GM10248 (cell line): ENCODE data around the gene MAST1.
"Not testable (repeated sequence)": the region's sequence is repeated elsewhere in the genome, so short reads cannot be mapped to it uniquely, and the experiment has no call there.

ENCODE experiments used
- CTCF ChIA-PET: fragments of 300-600 bp; sonication (Branson Sonifier 250); formaldehyde crosslinking; extraction: SDS; loops from one replicate; lab custom pipeline; 2021; ENCODE audit warnings: antibody characterized with exemption; lab: Yijun Ruan, JAX
- POLR2A ChIA-PET: fragments of 350-650 bp; sonication (Branson Sonifier 250); formaldehyde crosslinking; extraction: SDS; loops from one replicate; lab custom pipeline; 2020; ENCODE audit warnings: antibody characterized with exemption; lab: Yijun Ruan, JAX
- DNase-seq: peaks from one replicate; pipeline ENCODE4 v3.0.0; 2012; ENCODE audit errors: extremely low spot score
- TF ChIP-seq, protein P1 (sequence below): IDR thresholded peaks from 2 replicates; pipeline ENCODE4 v1.5.1; 2012; ENCODE audit warnings: mild to moderate bottlenecking, low read depth; ENCODE audit errors: extremely low read depth, missing control alignments, control extremely low read depth

MAST1 gene

DNA sequence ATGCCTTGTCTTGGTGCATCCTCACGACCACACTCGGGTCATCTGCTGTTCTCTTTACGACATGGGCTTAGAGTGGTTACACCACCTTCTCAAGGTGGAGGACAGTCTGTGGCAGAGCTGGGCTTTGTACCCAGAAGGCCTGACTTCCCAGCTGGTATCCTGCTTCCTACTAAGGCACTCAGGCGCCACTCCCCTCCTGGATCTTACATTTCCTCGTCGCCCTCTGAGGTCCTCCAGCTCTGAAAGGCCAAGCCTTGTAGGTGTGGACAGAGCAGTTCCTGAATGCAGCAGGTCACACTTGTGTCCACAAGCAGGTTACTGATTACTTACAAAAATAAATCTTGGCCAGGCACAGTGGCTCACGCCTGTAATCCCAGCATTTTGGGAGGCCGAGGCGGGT lies 68.9 kb downstream of the MAST1 start:
- CTCF ChIA-PET = interaction anchor here (1.3 to 2.9 kb wide), 4 partner anchors 9 to 60 kb away, joined by 3 to 11 read pairs (median 7); partner anchors contain the start of gene SYCE2
- POLR2A ChIA-PET = interaction anchor here (0.6 kb wide), 1 partner anchor 28 kb away, joined by 13 read pairs; no protein-coding TSS in a partner anchor

DNA sequence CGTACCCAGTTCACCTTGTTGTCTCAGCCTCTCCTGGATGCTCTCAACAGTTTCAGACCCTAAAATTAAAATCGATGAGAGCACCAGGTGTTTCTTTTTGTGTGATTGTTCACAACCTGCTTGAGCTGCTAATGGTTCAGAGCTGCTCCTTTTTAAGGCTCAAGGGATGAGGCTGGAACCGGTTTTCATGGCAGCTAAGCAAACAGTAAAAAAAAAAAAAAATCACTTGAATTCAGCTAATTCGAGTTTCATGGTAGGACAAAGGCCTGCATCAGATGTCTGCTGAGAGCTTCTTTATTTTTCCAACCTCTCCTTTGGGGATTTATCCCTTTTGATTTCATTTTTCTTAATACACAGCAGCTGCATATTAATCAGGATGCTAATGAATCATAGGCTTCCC lies 74.3 kb downstream of the MAST1 start:
- no peak for DNase-seq
- ChIA-PET CTCF (interaction anchor here (1.0 to 7.8 kb wide), 5 partner anchors 12 to 152 kb away, joined by 3 to 30 read pairs (median 8); no protein-coding TSS in a partner anchor), POLR2A (no interaction called here)
- TF ChIP-seq, protein P1, sequence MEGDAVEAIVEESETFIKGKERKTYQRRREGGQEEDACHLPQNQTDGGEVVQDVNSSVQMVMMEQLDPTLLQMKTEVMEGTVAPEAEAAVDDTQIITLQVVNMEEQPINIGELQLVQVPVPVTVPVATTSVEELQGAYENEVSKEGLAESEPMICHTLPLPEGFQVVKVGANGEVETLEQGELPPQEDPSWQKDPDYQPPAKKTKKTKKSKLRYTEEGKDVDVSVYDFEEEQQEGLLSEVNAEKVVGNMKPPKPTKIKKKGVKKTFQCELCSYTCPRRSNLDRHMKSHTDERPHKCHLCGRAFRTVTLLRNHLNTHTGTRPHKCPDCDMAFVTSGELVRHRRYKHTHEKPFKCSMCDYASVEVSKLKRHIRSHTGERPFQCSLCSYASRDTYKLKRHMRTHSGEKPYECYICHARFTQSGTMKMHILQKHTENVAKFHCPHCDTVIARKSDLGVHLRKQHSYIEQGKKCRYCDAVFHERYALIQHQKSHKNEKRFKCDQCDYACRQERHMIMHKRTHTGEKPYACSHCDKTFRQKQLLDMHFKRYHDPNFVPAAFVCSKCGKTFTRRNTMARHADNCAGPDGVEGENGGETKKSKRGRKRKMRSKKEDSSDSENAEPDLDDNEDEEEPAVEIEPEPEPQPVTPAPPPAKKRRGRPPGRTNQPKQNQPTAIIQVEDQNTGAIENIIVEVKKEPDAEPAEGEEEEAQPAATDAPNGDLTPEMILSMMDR = no peak

More for the DNA sequence above, 68.9 kb downstream of the MAST1 start:
- DNase-seq = no peak
- TF ChIP-seq, protein P1 = no peak

DNA sequence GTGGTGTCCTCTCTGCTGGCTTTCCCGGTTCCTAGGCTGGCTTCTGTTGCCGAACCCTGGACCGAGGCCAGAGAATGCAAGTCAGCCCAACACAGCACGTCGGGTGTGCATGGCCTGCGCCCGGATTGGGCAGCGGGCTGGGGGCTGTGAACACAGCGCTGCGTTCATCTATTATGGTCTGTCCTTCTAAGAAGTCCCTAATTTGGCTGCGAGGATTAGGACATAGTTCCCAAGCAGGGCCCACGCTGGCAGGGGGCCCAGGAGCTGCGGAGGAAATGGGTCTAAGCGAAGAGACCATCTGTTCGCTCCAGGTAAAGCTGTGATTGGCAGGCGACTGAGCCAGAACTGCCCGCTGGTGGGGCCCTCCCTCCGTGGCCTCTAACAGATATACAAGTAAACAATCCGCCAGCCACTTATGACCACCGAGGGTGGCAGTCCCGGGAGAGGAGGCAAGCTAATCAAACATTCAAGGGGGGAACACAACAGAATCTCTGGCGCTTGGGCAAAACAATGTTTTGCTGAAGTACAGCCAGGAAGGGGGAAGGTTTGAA lies 74.8 kb downstream of the MAST1 start:
- TF ChIP-seq, protein P1 = no peak
- ChIA-PET POLR2A (interaction anchor here (0.5 kb wide), 1 partner anchor 40 kb away, joined by 4 read pairs; no protein-coding TSS in a partner anchor), CTCF (interaction anchor here (1.0 to 7.8 kb wide), 5 partner anchors 13 to 153 kb away, joined by 3 to 30 read pairs (median 8); no protein-coding TSS in a partner anchor)
- no peak for DNase-seq

DNA sequence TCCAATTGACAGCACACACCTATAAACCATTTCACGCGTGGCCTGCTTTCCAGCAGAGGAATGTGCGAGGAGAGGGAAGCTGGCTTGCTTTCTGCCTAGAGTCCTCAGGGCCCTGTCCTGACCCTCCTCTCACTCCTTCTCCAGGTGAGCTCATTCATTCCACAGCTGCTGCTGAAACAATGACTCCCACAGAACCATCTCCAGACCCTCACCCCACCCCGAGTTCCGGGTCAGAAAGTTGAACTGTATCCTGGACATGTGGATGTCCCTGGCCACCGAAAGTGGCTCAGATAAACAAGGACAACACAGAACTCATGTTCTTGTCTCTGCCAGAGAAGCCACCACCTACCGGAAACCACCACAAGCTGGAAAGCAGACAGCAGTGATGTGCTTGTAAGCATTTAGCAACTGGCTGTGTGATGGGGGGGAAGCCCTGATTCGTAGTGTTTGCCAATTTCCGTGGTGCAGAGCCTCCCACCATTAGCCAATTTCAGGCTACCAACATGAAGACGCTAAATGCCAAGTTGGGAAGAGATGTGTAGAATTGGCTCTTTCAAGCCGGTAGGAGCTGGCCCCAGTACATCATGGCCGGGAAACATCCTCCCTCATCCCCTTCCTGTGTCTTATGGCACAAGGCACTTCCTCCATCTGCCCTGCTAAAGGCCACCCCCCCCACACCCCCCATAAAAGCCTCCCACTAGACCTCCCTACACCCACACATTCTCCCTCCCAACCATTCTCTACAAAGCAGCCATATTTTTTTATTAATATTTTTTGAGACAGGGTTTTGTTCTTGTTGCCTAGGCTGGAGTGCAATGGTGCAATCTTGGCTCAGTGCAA lies 75.8 kb downstream of the MAST1 start:
- ChIA-PET CTCF (interaction anchor here (1.1 to 7.8 kb wide), 4 partner anchors 14 to 67 kb away, joined by 4 to 30 read pairs (median 10); no protein-coding TSS in a partner anchor), POLR2A (interaction anchor here (0.5 to 1.0 kb wide), 3 partner anchors 15 to 53 kb away, joined by 3 to 7 read pairs (median 4); no protein-coding TSS in a partner anchor)
- no peak for DNase-seq
- TF ChIP-seq, protein P1 = no peak

DNA sequence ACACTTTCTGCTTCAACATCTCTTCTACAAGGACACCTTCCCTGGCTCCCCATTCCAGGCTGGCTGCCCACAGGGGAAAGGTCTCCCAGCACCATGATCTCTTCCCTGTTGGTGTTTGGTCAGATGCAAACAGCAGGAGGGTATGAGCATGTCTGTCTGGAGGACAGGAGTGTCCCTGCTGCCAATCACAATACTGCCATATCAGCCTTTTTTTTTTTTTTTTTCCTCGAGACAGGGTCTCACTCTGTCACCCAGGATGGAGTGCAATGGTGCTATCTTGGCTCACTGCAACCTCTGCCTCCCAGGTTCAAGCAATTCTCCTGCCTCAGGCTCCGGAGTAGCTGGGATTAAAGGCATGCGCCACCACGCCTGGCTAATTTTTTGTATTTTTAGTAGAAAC lies 77.5 kb downstream of the MAST1 start:
- CTCF ChIA-PET = interaction anchor here (0.9 to 7.8 kb wide), 3 partner anchors 9 to 50 kb away, joined by 3 to 30 read pairs (median 13); no protein-coding TSS in a partner anchor
- DNase-seq, POLR2A ChIA-PET: not testable (repeated sequence)

DNA sequence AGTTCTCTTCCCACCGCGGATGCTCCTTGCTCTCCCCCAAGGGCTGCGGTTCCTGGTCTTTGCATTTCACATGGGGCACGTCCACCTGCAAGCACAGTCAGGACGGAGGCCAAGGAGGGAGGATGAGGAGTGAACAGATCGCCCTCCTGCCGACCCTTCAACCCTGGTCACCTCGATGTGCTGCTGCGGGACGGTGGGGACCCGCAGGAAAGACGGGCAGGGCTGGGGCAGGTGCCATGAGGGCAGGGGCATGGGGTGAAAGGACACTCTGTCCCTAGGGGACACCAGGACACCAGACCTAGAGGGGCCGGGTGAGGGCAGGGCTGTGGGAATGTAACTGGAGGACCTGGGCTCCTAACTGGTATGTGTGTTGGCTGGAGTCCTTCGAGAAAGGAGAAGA lies 79.9 kb downstream of the MAST1 start:
- TF ChIP-seq, protein P1 = no peak
- DNase-seq = no peak
- ChIA-PET CTCF (no interaction called here), POLR2A (no interaction called here)
